Measurements from ENCODE around the gene ACYP2.
"Not testable (repeated sequence)": the region's sequence is repeated elsewhere in the genome, so short reads cannot be mapped to it uniquely, and the experiment has no call there.

The ACYP2 gene

GRCh38 chr2:54099370-54099769 is 16.0 kb upstream of the ACYP2 start:
- DNase-seq (ENCODE audit: low read depth), result no peak

GRCh38 chr2:54099829-54100585 is 15.4 kb upstream of the ACYP2 start:
- no peak for DNase-seq (ENCODE audit: low read depth)

GRCh38 chr2:54100772-54101171 is 14.6 kb upstream of the ACYP2 start:
- no peak for DNase-seq (ENCODE audit: low read depth)

GRCh38 chr2:54103454-54104314 is 11.7 kb upstream of the ACYP2 start:
- no peak for DNase-seq (ENCODE audit: low read depth)

GRCh38 chr2:54106631-54107454 is 8.6 kb upstream of the ACYP2 start:
- peak; percentile 19 for DNase-seq (ENCODE audit: low read depth)

- no peak for DNase-seq (ENCODE audit: low read depth)
Measured at GRCh38 chr2:54107455-54107764, 8.0 kb upstream of the ACYP2 start.

- DNase-seq (ENCODE audit: low read depth), result no peak
Measured at GRCh38 chr2:54107903-54108615, 7.4 kb upstream of the ACYP2 start.

GRCh38 chr2:54109848-54110247 is 5.6 kb upstream of the ACYP2 start:
- no peak for DNase-seq (ENCODE audit: low read depth)

- DNase-seq (ENCODE audit: low read depth), result not testable (repeated sequence)
Measured at GRCh38 chr2:54114479-54114878, 936 bp upstream of the ACYP2 start.

- DNase-seq (ENCODE audit: low read depth), result no peak
Measured at GRCh38 chr2:54114936-54115283, 505 bp upstream of the ACYP2 start.

GRCh38 chr2:54116598-54116997 is 1.2 kb downstream of the ACYP2 start:
- DNase-seq (ENCODE audit: low read depth), result not testable (repeated sequence)

GRCh38 chr2:54120950-54121349 is 5.5 kb downstream of the ACYP2 start:
- DNase-seq (ENCODE audit: low read depth), result no peak

GRCh38 chr2:54122171-54122935 is 6.9 kb downstream of the ACYP2 start:
- no peak for DNase-seq (ENCODE audit: low read depth)

- DNase-seq (ENCODE audit: low read depth), result no peak
Measured at GRCh38 chr2:54122939-54123338, 7.5 kb downstream of the ACYP2 start.

- DNase-seq (ENCODE audit: low read depth), result not testable (repeated sequence)
Measured at GRCh38 chr2:54127174-54127573, 11.8 kb downstream of the ACYP2 start.

GRCh38 chr2:54133056-54133455 is 17.6 kb downstream of the ACYP2 start:
- DNase-seq (ENCODE audit: low read depth), result no peak

GRCh38 chr2:54139210-54139609 is 23.8 kb downstream of the ACYP2 start:
- no peak for DNase-seq (ENCODE audit: low read depth)

- DNase-seq (ENCODE audit: low read depth), result no peak
Measured at GRCh38 chr2:54143780-54144179, 28.4 kb downstream of the ACYP2 start.

GRCh38 chr2:54148391-54148790 is 33.0 kb downstream of the ACYP2 start:
- DNase-seq (ENCODE audit: low read depth), result no peak

GRCh38 chr2:54149638-54150441 is 34.4 kb downstream of the ACYP2 start:
- DNase-seq (ENCODE audit: low read depth), result no peak

Data from stimulated activated CD4-positive, alpha-beta T cell treated with anti-CD3 and anti-CD28 coated beads, Interleukin-2, amount 100 ng/mL, for 4 hours (primary cell).